HG03521 (cell line): ENCODE results near the gene IL32.
"Not testable (repeated sequence)": the region's sequence is repeated elsewhere in the genome, so short reads cannot be mapped to it uniquely, and the experiment has no call there.

Experiments
- ATAC-seq: cut with Tn5 transposase; IDR thresholded peaks from one replicate; pipeline ENCODE4 v1.9.1; 2021; ENCODE audit warnings: mild to moderate bottlenecking, moderate library complexity; ENCODE audit not compliant: unreplicated experiment

IL32 gene

GRCh38 chr16:3051009-3051408 is 14.4 kb upstream of the IL32 start:
- no peak for ATAC-seq

GRCh38 chr16:3051494-3051893 is 13.9 kb upstream of the IL32 start:
- ATAC-seq: no peak

- not testable (repeated sequence) for ATAC-seq
Measured at GRCh38 chr16:3052571-3053329, 12.7 kb upstream of the IL32 start.

GRCh38 chr16:3053330-3053710 is 12.1 kb upstream of the IL32 start:
- ATAC-seq: not testable (repeated sequence)

- no peak for ATAC-seq
Measured at GRCh38 chr16:3054965-3055733, 10.3 kb upstream of the IL32 start.

GRCh38 chr16:3055734-3056115 is 9.7 kb upstream of the IL32 start:
- not testable (repeated sequence) for ATAC-seq

GRCh38 chr16:3056336-3057180 is 8.9 kb upstream of the IL32 start:
- no peak for ATAC-seq

- no peak for ATAC-seq
Measured at GRCh38 chr16:3057181-3058138, 8.0 kb upstream of the IL32 start.

GRCh38 chr16:3058139-3059030 is 7.1 kb upstream of the IL32 start:
- ATAC-seq: peak; percentile 17

GRCh38 chr16:3059041-3059722 is 6.3 kb upstream of the IL32 start:
- peak; percentile 70 for ATAC-seq

- ATAC-seq: peak; percentile 2
Measured at GRCh38 chr16:3059723-3060242, 5.7 kb upstream of the IL32 start.

- no peak for ATAC-seq
Measured at GRCh38 chr16:3060339-3061127, 4.9 kb upstream of the IL32 start.

GRCh38 chr16:3062553-3062952 is 2.9 kb upstream of the IL32 start:
- no peak for ATAC-seq

- ATAC-seq: no peak
Measured at GRCh38 chr16:3063625-3064386, 1.6 kb upstream of the IL32 start.

- ATAC-seq: no peak
Measured at GRCh38 chr16:3065742-3066439, 451 bp downstream of the IL32 start.

- ATAC-seq: no peak
Measured at GRCh38 chr16:3066440-3066748, 954 bp downstream of the IL32 start.

- ATAC-seq: no peak
Measured at GRCh38 chr16:3068487-3068886, 3.0 kb downstream of the IL32 start.
